ENCODE results near the gene RAE1.

DNA sequence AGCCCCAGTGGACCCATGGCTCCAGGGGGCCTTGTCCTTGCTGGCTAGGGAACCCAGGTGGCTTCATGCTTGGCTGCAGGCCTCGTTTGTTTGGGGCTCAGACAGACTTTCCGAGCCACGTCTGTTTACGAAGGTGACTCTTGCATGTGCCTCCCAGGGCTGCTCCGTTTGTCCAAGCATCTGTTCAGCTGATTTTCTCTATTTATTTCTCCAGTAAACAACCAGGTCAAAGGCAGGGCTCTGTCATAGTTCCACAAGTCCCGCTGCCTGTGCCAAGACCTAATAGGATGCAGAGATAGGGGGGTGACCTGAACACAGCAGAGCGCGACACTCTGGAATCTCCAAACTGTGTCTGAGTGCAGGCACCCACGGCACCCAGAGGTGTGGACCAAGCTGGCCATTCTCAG lies 34.3 kb upstream of the RAE1 start:
- no peak for TF ChIP-seq GATA2 (IDR thresholded peaks at IDR 0.05; ENCODE audit: low read depth, low read length)
- TF ChIP-seq GATA3 (IDR thresholded peaks at IDR 0.05; ENCODE audit: low read depth, low read length) = no peak
